GM10266 (cell line): ENCODE results near the gene CSTF2T.

Source experiments
- DNase-seq: peaks from one replicate; pipeline ENCODE4 v3.0.0; 2012; ENCODE audit errors: extremely low spot score
- CTCF ChIP-seq: IDR thresholded peaks from 2 replicates; pipeline ENCODE4 v1.5.1; 2012; ENCODE audit warnings: mild to moderate bottlenecking, low read depth; ENCODE audit not compliant: control insufficient read depth, insufficient read depth; ENCODE audit errors: missing control alignments

Gene CSTF2T

GRCh38 chr10:51699475-51700227 is at the start of gene CSTF2T:
TSS of gene CSTF2T (minus strand) at chr10:51699595. CDS start at chr10:51699549, 46 bp downstream.
- TF ChIP-seq CTCF = no peak
- peak; percentile 61 for DNase-seq

- TF ChIP-seq CTCF = no peak
- DNase-seq = no peak
Observed at GRCh38 chr10:51748959-51749358, 49.6 kb upstream of the CSTF2T start.

GRCh38 chr10:51747216-51747615 is 47.8 kb upstream of the CSTF2T start:
- no peak for TF ChIP-seq CTCF
- DNase-seq = no peak

- no peak for TF ChIP-seq CTCF
- DNase-seq = no peak
Observed at GRCh38 chr10:51745397-51745796, 46.0 kb upstream of the CSTF2T start.

- no peak for TF ChIP-seq CTCF
Observed at GRCh38 chr10:51744235-51745000, 45.0 kb upstream of the CSTF2T start.

GRCh38 chr10:51743146-51743545 is 43.8 kb upstream of the CSTF2T start:
- TF ChIP-seq CTCF = no peak
- no peak for DNase-seq

More at GRCh38 chr10:51744235-51745000, 45.0 kb upstream of the CSTF2T start:
- DNase-seq = no peak

GRCh38 chr10:51733057-51733456 is 33.7 kb upstream of the CSTF2T start:
- TF ChIP-seq CTCF = no peak
- no peak for DNase-seq
